Measurements from ENCODE around the gene PA2G4.

The PA2G4 gene

DNA sequence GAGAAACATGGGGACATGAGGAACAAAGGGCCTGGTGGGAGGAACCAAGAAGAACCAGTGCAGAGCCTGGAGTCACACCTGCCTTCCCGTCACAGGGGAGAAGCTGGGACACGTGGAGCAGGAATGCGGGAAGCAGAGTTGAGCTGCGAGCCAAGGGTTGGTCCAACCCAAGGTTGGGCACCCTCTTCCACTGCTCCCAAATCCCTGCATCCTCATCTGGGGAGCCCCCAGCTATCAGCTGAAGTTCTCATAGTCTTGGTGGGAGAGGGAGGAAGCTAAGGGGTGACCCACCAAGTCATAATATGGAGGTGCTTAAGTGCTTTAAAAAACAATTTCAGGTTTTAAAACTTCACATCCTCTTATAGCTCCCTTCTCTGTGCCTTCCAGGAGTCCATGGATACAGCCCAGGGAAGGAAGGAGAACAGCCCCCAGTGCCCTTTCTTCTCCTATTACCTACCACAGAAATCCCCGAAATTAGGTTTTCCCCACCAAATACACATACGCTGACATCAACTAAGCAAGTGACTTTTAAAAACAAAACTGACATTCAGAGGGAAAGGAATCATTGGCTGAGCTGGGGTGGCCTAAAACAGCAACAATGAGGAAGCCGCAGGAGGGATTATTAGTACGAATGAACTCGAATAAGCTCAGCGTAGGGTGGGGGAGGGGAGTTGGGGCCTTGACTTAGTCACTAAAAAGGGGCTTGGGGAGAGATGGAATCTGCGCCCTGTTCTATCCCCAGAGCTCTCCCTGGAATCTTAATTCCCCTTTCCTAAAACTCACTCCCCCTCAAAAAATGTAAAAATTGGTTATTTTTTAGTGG lies 58.3 kb downstream of the PA2G4 start:
- FAIRE-seq = no peak
- DNase-seq (ENCODE audit: insufficient read length, low spot score) = no peak

Data from HTR-8/SVneo (cell line).